NCI-H1436 treated with DMSO at 0.1 percent for 48 hours (cell line): Measurements from ENCODE around the gene NIN.

Experiments
- DNase-seq: peaks from one replicate; lab custom pipeline; 2025; lab: John Stamatoyannopoulos, UW

The NIN gene

DNA sequence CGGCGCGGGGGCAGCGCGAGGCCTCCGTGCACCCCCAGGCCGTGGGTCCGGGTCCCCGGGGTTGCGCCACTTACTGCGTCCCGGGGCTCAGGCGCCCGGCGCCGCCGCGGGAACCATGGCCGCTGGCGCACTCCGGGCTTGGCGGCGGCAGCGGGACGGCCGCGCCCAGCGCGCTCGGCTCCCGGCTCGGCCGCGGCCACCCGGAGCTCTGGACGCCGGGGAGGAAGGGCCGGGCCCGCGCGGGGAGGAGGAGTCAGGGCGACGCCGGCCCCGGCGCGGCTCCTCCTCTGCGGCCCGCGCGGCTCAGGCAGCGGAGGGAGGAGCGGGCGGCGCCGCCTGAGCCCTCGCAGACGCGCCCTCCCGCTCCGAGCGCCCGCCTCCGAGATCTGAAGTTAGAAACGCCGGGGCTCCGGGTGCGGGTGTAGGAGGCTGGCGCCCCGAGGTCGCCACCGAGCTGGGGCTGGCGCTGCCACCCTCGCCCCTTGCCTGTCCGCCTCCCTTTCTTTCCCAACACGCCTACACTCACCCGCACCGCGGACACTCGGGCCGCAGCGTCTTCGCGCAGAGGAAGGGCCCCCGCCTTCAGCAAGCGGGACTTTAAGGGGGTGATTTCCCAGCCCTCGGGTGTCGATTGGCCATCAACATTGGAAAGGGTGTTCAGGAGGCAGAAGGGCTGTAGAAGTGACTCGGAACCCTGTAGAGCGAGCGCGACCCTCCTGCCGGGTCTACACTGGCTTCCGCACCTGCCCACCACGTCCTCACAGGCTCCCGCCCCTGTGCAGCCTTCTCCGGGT is at the start of gene NIN:
TSS of gene NIN (minus strand) at position 231 of the 794 bp plus-strand sequence. CDS start 9,106 bp downstream, outside the sequence.
- peak; percentile 17 for DNase-seq

GRCh38 chr14:50875359-50876070 is 44.6 kb upstream of the NIN start:
- no peak for DNase-seq

GRCh38 chr14:50874757-50875156 is 43.8 kb upstream of the NIN start:
- no peak for DNase-seq

DNA sequence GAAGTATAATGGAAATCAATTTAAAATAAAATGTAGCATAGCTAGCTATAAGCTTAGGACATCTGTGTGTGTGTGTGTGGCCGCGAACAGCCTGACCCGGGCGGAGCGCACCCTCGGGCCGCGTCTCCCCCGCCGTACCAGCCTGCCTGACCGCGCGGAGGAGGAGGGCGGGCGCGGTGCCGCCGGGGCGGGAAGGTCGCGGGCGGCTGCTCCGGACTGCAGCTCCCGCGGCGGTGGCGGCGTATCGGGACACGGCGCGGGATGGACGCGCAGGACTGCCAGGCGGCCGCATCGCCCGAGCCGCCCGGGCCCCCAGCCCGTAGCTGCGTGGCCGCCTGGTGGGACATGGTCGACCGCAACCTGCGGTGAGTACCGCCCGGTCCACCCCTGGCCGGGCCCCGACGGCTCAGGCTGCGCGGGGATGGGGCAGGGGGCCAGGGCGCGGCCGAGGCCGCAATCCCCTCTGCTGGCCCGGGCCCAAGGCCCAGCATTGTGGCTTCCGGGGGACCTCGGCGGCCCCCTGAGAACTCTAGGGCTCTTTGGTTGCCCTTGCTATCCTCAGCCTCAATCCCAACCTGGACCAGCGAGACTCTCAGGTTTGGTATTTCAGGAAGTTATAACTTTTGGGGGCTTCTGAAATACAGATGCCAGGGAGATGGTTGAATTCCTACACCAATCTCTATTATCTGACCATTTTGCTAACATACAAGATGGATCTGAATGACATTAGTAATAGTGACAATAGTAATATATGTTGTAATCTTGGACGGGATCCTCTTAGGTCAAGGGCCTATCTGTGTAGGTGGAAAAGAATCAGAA is 41.2 kb upstream of the NIN start, which contains the start of gene ABHD12B:
TSS of gene ABHD12B (plus strand) at position 140 of the 819 bp plus-strand sequence. CDS start at position 262, 122 bp downstream.
- no peak for DNase-seq

DNA sequence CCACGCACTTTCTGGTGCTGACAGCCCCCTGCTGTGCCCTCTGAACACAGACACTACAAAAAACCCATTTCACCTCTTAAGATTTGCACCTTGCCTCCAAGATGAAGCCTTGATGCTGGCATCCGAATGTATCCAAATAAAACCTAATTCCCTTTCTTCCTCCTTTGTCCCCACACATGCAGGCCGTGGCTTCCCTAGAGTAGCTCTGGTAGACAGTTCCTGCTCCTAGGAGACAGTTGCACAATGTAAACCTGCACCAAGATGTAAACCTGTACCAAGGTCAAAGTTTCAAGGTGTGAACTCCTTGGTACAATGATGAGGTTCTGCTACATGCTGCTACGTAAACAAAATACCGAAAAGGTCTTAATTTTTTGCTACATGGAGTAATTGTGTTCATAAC is 40.3 kb upstream of the NIN start:
- DNase-seq = no peak

DNA sequence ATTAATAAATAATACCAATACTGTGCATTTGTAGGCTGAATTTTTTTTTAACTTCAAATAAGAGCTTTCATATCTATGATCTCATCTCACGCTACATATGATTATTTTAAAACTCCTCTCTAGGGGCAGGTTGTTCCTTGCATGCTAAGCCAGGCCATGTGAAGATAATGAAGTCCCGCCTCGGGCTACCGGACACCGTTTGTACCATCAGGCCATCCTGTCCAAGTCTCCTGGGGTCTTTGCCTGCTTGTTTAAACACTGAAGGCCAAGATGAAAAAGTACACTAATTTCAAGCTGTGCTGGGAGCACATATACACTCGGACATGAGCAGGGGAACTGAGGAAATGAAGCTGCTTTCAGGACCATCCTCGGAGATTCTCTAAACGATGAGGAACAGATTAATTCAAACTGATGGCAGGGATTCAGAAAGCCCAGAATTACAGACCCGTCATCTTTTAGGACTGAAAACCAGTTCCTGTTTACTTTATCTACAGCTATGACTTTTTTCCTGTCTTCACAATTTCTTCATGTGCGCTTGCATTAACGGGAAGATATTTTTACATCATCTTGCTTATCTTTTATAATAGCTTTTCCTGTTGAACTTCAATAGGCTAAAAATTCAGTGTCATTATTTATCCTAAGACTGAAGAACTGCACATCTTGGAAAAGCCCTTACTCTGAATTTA is 34.6 kb upstream of the NIN start:
- DNase-seq = no peak

DNA sequence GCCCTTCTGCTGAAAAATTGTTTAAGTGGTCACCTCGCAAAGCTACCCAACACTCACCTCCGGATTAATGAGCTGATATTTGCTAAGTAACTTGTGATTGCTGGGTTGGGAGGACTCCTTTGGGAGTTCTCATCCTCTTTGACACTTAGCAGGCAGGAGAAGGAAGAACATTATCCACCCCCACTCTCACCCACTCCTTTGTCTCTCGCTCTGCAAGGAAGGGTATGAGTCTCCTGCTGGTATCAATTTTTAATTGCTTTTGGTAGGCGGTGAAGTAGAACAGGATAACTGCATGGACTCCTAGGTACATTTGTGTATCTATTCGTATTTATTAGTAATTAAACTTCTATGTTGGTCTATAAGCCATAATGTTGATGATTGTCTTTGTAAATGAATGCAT is 34.0 kb upstream of the NIN start:
- DNase-seq = no peak

GRCh38 chr14:50864237-50864636 is 33.3 kb upstream of the NIN start:
- DNase-seq = no peak

- no peak for DNase-seq
Observed at GRCh38 chr14:50862036-50862570, 31.1 kb upstream of the NIN start.

- DNase-seq = peak; percentile 77
Observed at GRCh38 chr14:50860478-50861086, 29.6 kb upstream of the NIN start.

DNA sequence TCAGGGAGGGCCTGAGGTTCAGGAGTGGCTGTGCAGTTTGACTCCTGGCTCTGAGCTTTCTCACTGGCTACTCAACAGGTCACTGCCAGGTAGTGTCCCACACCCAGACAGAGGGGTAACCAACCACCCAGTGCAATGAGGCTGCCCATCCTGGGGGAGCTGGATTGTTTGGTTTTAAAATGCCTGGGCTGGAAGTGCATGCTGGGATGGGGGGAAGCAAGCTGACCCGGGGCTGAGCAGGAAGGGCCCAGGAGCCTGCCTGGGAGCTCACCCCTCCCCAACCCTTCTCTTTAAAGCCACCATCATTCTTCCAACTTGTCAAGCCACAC is 28.3 kb upstream of the NIN start:
- no peak for DNase-seq

- DNase-seq = no peak
Observed at GRCh38 chr14:50856660-50857059, 25.7 kb upstream of the NIN start.

GRCh38 chr14:50855558-50855957 is 24.6 kb upstream of the NIN start:
- DNase-seq = no peak

- DNase-seq = no peak
Observed at GRCh38 chr14:50854521-50854920, 23.6 kb upstream of the NIN start.

- no peak for DNase-seq
Observed at GRCh38 chr14:50853891-50854290, 22.9 kb upstream of the NIN start.

DNA sequence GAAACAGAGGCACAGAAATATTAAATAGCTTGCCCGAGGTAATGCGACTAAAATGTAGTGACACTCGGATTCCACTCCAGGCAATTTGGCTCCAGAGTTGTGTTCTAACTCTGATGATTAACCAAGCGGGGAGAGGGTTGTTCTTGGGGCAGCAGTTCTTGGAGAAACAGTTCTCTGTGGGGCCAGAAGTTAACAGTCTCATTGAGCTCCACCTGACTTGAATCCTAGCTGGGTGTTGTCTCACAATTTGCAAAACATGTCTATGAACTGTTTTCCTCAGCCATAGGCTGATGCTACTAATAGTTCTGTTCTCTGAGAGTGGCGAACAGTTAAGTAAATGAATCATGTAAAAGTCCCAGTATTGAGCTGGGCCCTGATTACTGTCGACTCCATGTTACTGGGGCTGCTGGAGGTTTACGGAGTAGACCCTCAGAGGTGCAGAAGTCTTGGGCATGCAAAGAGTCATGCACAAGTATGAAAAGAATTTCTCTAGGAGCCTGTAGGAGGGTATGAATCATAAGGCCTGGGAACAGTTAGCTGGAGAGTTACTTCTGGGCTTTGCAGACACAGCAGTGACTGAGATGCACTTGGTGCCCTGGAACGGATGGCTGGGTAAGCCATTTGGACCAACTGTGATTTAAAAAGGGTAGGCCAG is 15.4 kb upstream of the NIN start:
- no peak for DNase-seq

- no peak for DNase-seq
Observed at GRCh38 chr14:50845166-50845565, 14.2 kb upstream of the NIN start.

GRCh38 chr14:50844391-50844790 is 13.4 kb upstream of the NIN start:
- no peak for DNase-seq

- no peak for DNase-seq
Observed at GRCh38 chr14:50839691-50840090, 8.7 kb upstream of the NIN start.

DNA sequence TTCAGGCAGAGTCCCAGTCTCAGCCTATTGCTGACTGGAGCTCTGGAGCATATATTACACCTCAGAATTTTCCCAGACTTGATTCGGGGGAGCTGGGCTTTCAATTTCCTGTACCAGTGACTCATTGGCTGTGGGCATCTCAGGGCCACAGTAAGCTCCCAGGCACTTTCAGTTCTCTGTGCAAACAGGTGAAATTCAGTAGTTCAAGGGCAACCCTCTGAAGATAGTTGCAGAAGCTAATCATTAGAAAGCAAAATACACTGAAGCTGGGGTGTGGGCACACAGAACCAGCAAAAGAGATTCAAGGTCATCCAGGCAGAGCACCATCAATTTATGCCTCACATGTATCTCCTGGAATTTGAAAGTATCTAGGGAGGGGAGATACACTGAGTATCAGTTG is 8.1 kb upstream of the NIN start:
- DNase-seq = no peak
